GM21360 (cell line): ENCODE results near the gene UMODL1.
"Not testable (repeated sequence)": the region's sequence is repeated elsewhere in the genome, so short reads cannot be mapped to it uniquely, and the experiment has no call there.

ENCODE experiments used
- ATAC-seq: cut with Tn5 transposase; IDR thresholded peaks from one replicate; pipeline ENCODE4 v1.9.1; 2021; ENCODE audit warnings: mild to moderate bottlenecking, moderate library complexity; ENCODE audit not compliant: unreplicated experiment

UMODL1 gene

GRCh38 chr21:42111811-42112210, 40.7 kb downstream of the UMODL1 start:
- ATAC-seq = no peak

GRCh38 chr21:42112238-42112637, 41.1 kb downstream of the UMODL1 start:
- no peak for ATAC-seq

GRCh38 chr21:42112857-42113256, 41.7 kb downstream of the UMODL1 start:
- ATAC-seq = no peak

GRCh38 chr21:42113926-42114409, 42.9 kb downstream of the UMODL1 start:
- ATAC-seq = no peak

- no peak for ATAC-seq
These were observed 43.5 kb downstream of the UMODL1 start for GRCh38 chr21:42114646-42115045.

GRCh38 chr21:42115136-42115683, 44.1 kb downstream of the UMODL1 start:
- no peak for ATAC-seq

GRCh38 chr21:42116551-42116950, 45.4 kb downstream of the UMODL1 start:
- ATAC-seq = not testable (repeated sequence)

- ATAC-seq = peak; percentile 59
These were observed 46.3 kb downstream of the UMODL1 start for GRCh38 chr21:42117229-42117966.

- no peak for ATAC-seq
These were observed 47.1 kb downstream of the UMODL1 start for GRCh38 chr21:42117967-42118780.

- no peak for ATAC-seq
These were observed 47.8 kb downstream of the UMODL1 start for GRCh38 chr21:42118901-42119300.

- ATAC-seq = no peak
These were observed 49.2 kb downstream of the UMODL1 start for GRCh38 chr21:42120101-42120902.

- ATAC-seq = no peak
These were observed 49.9 kb downstream of the UMODL1 start for GRCh38 chr21:42120903-42121535.

GRCh38 chr21:42121794-42122193, 50.7 kb downstream of the UMODL1 start:
- ATAC-seq = no peak

- no peak for ATAC-seq
These were observed 51.3 kb downstream of the UMODL1 start for GRCh38 chr21:42122398-42122797.

- no peak for ATAC-seq
These were observed 51.7 kb downstream of the UMODL1 start for GRCh38 chr21:42122808-42123207.

- no peak for ATAC-seq
These were observed 52.2 kb downstream of the UMODL1 start for GRCh38 chr21:42123219-42123908.

- no peak for ATAC-seq
These were observed 53.0 kb downstream of the UMODL1 start for GRCh38 chr21:42124081-42124480.

- ATAC-seq = no peak
These were observed 53.9 kb downstream of the UMODL1 start for GRCh38 chr21:42124826-42125570.
